Measurements from ENCODE around the gene C14orf93.
"Not testable (repeated sequence)": the region's sequence is repeated elsewhere in the genome, so short reads cannot be mapped to it uniquely, and the experiment has no call there.

The C14orf93 gene

DNA sequence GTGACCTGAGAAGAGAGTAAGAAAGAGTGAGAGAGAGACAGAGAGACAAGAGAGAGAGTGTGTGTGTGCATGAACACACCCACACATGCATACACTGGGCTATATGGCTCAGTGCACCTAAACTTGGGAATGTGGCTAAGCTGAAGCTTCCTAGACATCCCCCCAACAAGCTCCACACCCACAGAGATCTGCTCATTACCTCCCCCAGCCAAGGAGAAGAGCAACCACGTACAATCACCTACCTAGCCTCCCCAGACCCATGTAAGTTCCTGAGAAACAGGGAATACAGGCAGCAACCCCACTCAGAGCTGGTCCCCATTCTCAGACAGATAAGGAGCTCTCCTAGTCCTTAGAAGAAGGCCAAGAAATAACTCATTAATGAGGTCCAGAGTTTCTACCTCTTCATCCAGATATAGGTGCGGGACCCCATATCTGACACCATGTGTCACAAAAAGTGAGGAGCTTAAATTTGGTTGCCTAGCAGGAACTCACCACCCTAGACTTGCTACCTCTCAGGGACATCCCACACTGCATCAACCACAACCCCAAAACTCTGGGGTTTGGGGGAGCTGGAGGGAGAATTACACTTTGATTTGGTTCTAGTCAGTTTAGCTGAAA is 37.5 kb downstream of the C14orf93 start:
- DNase-seq, result no peak

DNA sequence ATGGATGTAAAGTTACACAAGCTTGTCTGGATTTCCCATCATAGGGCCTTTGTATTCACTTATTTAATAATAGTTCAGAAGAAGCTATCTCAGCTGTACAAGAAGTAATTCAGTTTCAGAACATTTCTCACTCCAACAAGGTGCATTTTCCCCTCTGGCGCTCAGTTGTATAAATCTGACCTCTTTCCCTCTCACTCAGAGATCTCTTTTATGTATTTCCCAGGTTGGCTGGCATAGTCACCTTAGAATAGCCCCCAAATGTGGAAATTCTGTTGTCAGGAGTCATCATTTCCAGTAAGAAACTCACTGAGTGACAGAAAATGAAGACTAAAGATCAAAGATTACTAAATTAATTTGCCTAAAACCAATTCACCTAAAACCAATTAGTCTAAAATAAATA is 38.8 kb downstream of the C14orf93 start:
- DNase-seq, result no peak

DNA sequence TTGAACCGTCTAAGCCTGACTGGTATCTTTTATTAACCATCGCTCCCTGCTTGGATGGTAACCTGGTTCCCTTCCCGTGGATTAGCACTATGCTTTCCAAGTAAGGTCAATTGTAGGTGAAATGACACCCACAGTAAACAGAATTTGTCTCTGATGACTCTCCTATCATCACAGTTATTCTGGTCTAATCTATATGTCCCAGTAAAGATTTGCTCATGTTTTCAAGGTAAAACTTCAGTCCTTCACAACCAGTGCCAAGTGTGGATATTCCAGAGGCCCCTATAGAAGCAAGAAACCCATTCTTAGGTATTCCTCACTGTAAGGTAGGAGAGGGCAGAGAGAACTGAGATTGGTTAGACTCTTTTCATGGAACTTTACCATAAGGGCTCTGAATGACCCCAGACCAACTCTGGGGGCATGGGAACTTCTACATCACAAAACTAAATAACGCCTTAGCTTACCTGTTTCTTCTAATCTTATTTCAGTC is 43.1 kb downstream of the C14orf93 start:
- no peak for DNase-seq

DNA sequence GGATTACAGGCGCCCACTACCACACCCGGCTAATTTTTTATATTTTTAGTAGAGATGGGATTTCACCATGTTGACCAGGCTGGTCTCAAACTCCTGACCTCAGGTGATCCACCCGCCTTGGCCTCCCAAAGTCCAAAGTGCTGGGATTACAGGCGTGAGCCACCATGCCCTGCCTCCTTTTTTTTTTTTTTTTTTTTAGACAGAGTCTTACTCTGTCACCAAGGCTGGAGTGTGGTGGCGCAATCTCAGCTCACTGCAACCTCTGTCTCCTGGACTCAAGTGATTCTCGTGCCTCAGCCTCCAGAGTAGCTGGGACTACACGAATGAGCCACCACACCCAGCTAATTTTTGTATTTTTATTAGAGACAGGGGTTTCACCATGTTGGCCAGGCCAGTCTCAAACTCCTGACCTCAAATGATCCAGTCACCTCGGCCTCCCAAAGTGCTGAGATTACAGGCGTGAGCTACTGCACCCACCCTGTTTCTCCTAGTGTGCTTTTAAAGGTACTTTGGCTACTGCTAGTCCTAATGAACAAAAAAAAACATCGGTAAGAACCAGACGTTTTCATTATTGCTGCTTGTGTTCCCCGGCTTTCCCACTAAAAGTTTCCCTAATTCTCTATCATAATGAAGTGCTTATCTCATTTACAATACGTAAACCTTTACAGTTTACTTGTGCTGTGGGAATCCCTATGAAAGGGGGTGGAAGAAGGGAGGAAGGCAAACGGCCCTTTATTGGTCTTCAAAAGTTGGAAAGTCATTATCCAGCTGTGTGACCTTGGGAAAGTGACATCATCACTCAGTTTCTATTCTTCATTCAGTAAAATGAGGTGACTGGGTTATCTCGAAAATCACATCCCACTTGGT is 43.8 kb downstream of the C14orf93 start:
- not testable (repeated sequence) for DNase-seq

DNA sequence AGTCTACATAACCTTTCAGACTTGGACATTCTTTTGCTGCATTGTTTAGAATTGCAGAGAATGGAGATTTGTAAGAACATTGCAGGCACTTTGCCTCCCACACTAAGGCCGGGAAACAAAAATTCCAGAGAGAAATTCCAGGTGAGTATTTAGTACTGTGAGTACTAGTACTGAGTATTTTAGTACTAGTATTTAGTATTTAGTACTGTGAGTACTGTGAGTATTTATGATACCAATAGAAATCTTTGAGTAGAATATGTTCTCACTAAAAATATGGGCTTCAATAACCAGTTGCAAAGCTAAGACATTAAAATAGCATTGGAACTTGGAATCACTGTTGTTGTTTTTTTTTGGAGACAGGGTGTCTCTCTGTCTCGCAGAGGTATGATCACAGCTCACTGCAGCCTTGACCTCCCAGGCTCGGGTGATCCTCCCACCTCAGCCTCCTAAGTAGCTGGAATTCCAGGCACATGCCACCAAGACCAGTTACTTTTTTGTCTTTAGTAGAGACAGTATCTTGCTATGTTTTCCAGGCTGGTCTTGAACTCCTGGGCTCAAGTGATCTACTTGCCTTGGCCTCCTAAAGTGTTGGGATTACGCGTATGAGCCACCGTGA is 47.8 kb downstream of the C14orf93 start:
- DNase-seq, result no peak

DNA sequence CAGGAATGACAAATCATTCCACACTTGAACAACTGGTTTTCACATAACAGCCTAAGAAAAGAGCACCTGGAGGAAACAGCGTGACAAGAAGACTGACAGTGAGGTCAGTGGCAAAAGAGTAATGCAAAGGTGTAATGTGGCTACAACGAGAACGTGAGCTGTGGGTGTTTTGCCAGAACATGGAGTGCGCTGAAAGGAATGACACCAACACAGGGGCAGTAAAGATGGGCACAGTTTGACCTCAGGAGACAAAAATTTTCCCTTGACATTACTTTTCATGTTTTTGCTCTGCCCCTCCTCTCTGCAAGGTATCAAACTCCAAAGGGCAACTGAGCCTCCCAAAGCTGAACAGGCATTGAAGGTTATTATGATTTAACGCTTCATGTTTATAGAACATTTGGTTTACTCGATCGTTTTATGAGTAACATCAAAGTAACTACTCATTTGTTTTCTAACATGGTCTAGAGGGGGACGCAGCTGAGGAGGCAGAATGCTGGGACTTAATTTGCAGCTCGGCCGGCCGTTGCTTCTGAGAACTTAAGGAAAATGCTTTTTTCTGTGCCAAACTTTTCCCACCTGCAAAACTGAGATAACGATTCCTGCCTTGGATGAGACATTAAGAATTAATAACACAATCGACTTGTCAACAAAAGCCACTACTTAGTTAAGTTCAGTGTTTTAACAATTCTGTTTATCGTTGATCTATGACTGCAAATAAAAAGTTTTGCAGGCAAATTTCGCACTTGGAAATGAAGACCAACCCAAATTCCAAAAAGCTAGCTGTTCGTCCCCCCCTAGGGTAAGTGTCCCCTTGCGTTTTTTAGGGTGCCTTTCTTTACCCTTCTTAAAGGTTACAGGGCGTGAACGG is 54.0 kb downstream of the C14orf93 start:
- DNase-seq, result no peak

DNA sequence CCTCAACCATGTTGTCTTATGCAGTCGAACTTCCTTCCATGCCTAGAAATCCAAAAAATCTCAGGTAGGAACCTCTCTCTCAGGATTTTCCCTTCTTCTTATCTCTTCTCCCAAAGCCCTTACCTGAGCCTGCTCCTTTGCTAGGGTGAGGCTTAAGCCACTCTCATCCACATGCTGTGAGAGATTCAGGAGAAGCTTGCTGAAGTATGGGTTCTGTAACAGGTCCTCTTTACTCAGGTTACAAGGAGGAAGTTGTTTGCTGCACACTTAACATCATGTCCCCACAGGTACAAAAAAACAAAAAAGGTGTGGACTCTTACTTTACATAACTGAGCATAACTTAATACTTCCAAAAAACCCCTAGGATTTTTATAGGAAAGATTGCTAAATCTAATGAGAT is 57.5 kb downstream of the C14orf93 start:
- no peak for DNase-seq

DNA sequence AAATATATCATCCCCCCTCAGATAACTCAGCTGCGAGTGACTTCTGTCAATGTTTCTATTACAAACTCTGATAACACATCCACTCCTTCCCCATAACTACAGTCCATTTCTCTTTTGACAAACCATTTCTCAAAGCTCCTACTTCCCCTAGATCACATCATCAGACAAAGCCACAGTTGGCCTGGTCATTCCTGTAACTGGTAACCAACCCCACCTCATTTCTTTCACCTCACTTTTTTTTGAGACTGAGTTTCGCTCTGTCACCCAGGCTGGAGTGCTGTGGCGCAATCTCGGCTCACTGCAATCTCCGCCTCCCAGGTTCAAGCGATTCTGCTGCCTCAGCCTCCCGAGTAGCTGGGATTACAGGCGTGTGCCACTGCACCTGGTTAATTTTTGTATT is 58.1 kb downstream of the C14orf93 start:
- not testable (repeated sequence) for DNase-seq

DNA sequence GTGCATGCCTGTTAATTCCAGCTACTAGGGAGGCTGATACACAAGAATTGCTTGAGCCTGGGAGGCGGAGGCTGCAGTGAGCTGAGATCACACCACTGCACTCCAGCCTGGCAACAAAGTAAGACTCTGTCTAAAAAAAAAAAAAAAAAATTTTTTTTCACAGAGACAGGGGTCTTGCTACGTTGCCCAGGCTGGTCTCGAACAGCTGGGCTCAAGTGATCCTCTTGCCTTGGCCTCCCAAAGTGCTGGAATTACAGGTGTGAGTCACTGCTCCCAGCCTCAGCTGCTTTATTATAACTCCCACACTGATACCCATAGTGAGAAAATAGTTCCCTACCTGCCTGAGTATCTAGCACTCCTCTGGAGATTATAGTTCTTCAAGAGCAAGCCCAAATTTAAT is 64.3 kb downstream of the C14orf93 start:
- no peak for DNase-seq

DNA sequence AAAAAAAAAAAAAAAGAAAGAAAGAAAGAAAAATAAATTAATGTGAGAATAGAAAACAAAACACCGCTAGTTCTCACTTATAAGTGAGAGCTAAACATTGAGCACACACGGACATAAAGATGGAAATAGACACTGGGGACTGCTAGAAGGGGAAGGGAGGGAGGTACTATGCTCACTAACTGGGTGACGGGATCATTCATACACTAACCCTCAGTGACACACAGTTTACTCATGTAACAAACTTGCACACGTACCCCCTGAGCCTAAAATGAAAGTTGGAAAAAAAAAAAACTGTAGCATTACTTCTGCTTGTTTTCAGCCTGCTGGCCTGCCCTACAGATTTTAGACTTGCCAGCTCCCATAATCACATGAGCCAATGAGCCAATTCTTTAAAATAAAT is 70.3 kb downstream of the C14orf93 start:
- DNase-seq, result peak; percentile 77
